Stimulated activated CD8-positive, alpha-beta memory T cell treated with anti-CD3 and anti-CD28 coated beads, Interleukin-7, amount 100 ng/mL, for 1 hour (primary cell): ENCODE measurements around the gene EML5.
"Not testable (repeated sequence)": the region's sequence is repeated elsewhere in the genome, so short reads cannot be mapped to it uniquely, and the experiment has no call there.

ENCODE experiments used
- DNase-seq, 2 donors: peaks; one replicate each; pipeline ENCODE4 v3.0.0-alpha.2; 2020; ENCODE audit warnings: low read depth in 2 of 2

The EML5 gene

GRCh38 chr14:88802596-88802995 is 9.8 kb upstream of the EML5 start:
- no peak for DNase-seq

GRCh38 chr14:88799522-88799921 is 6.8 kb upstream of the EML5 start:
- no peak for DNase-seq

- DNase-seq = no peak
These were observed 5.4 kb upstream of the EML5 start for GRCh38 chr14:88798156-88798555.

DNA sequence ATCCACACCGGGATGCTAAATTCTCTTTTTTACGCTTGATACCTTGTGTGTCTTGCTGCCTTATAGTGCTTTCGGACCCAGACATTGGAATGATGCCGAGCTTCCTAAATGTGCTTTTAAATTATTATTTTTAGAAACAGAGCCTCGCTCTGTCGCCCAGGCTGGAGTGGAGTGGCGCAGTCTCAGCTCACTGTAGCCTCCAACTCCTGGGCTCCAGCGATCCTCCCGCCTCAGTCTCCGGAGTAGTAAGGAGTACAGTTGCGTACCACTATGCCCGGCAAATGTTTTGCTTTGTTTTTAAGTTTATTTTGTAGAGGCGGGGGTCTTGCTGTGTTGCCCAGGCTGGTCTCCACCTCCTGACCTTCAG is 489 bp upstream of the EML5 start:
- no peak for DNase-seq

DNA sequence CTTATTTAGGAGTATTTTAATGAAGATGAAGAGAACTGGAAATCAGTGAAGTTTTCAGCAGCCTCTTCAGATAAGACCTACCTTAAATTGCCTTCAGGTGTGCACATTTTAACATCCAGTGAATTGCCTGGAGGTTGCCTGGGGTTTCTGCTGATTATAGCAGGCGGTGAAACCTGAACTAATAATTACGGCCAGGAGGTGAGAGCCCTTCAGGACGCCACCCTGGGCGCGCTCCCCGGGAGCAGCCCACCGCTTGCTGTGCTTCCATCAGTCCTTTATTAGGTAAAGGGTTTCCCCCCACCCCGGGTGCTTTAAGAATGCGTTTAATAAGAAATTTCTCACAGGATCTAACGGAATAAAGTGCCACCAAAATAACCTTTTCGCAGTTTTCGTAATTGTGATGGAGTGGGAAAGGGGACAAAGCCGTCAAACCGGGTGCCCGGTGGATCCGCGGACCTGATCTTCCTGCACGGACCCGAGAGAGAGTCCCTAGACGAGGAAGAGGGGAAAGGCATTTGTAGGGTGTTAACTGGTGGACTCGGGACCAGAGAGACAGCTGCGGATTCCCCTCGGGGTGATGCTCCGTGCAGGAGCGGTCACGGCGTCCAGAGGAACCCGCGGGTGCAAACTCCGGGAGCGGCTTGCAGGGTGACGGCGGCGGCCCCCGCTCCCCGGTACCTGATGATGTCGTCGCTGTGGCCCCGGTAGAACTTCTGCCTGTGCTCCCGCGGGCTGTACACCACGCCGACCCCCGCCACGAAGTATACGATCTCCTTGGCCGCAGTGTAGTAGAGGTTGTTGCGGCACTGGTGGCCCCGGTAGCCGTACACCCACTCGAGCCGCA is 902 bp downstream of the EML5 start:
- DNase-seq = no peak

GRCh38 chr14:88791252-88791621 is 1.5 kb downstream of the EML5 start:
- no peak for DNase-seq

GRCh38 chr14:88790501-88791251 is 2.1 kb downstream of the EML5 start:
- DNase-seq = no peak

DNA sequence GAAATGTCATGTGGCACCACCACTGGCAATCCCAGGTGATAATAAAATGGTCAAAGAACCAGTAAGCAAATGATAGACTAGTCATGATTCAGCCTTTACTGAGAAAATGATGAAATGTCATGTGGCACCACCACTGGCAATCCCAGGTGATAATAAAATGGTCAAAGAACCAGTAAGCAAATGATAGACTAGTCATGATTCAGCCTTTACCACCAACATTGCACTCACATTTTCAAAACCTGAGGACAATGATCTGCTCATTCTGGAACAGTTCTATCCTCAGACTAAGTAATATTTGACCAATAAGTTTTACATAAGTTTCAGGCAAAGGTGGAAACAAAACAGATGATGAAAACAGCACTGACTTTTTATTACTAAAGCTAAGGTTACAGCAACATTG is 3.2 kb downstream of the EML5 start:
- not testable (repeated sequence) for DNase-seq

GRCh38 chr14:88786715-88787114 is 6.0 kb downstream of the EML5 start:
- DNase-seq = no peak

- DNase-seq = no peak
These were observed 6.8 kb downstream of the EML5 start for GRCh38 chr14:88785911-88786310.

DNA sequence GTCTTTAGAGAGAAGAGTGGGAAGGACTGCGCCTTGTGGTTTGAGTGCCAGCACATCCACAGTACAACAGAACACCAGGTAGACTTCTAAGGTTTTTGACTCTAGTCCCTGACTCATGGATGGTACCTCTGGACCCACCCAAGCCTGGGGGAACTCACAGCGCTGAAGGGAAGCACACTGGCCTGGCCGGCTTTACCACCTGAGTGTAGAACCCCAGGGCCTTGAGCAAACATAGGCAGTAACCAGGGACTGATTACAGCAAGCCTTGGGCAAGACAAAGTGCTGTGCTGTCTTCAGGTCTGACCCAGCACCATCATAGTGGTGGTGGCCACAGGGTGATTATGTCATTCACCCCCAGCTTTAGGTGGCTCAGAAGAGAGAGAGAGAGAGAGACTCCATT is 17.2 kb downstream of the EML5 start:
- no peak for DNase-seq

DNA sequence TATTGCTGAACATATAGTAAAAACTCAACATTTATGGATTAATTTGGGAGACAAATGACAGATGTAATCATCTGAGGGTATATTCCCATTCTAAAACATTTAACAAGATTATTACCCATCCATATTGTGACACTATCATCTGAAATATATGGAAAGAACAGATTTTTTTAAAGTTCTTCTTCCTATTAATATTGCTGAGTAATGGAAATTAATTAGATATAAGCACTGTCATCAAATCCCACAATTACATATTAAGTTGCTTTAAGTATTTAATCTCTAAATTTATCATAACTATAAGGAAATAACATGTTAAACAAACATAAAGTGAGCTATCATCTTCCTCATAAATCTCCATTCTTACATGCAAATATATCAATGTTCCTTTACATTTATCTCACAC is 22.0 kb downstream of the EML5 start:
- no peak for DNase-seq

DNA sequence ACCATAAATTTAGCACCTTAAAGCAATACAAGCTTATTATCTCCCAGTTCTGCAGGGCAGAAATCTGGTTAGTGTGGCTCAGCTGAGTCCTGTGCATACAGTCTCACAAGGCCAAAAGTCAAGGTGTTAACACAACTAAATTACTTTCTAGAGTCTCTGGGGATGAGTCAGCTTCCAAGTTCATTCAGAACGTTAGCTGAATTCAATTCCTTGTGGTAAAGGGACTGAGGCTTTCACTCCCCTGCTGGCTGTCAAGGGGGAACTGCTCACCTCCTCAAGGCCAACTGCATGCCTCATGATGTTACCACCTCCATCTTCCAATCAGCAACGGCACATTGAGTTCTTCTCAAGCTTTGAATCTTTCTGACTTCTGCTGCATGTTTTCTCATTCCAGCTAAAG is 27.6 kb downstream of the EML5 start:
- no peak for DNase-seq

GRCh38 chr14:88753873-88754272 is 38.9 kb downstream of the EML5 start:
- DNase-seq = no peak

DNA sequence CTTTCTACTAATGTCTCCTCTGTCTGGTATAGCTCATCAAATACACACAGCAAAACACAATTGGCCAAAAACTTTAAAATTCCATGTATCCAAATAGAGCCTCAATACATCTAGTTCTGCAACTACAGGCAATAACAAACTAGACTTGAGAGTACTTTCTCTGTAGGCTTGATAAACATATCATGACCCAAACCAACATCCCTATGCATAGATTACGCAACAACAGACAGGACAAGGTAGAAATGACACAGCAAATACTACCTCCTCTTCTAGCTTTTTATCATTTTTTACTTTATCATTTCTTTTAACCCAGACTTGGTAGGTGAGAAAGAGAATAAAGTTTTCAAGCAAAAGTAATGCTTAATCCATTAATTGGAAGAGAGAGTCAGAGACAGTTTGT is 41.8 kb downstream of the EML5 start:
- no peak for DNase-seq

GRCh38 chr14:88750413-88750812 is 42.3 kb downstream of the EML5 start:
- no peak for DNase-seq

GRCh38 chr14:88749139-88749538 is 43.6 kb downstream of the EML5 start:
- no peak for DNase-seq

- DNase-seq = no peak
These were observed 44.5 kb downstream of the EML5 start for GRCh38 chr14:88748288-88748687.

- no peak for DNase-seq
These were observed 46.7 kb downstream of the EML5 start for GRCh38 chr14:88746052-88746451.

GRCh38 chr14:88737245-88737644 is 55.5 kb downstream of the EML5 start:
- no peak for DNase-seq

GRCh38 chr14:88733121-88733520 is 59.6 kb downstream of the EML5 start:
- DNase-seq = no peak

DNA sequence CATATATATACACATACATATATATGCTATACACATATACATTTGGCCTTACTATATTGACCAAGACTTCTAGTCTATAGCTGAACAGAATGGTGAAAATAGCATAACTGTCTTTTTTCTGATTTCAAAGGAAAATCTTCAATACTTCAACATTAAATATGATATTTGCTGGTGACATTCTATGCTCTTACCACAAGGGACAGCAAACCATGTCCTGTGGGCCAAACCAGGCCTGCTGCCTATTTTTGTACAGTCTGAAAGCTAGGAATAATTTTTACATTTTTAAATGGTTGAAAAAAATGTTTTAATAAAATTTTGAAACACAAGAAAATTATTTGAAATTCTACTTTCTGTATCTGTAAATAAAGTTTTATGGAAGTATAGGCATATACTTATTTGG is 63.6 kb downstream of the EML5 start:
- no peak for DNase-seq

- no peak for DNase-seq
These were observed 65.7 kb downstream of the EML5 start for GRCh38 chr14:88727057-88727456.
